H1 (cell line): ENCODE measurements around the gene C2CD4B. TPM values are rescaled to one million over a fixed set of nuclear protein-coding genes. Genes with fewer than 3 reads are reported as not detected.

Experiments used
- CEBPB ChIP-seq: IDR thresholded peaks from 2 replicates; pipeline ENCODE4 v1.6.1; 2012; ENCODE audit warnings: low read depth, low read length
- JUN ChIP-seq: IDR thresholded peaks from 2 replicates; pipeline ENCODE4 v1.6.1; 2011; ENCODE audit warnings: low read depth, mild to moderate bottlenecking, improper control_type of control experiment, low read length
- KDM5A ChIP-seq: fragments of 200-600 bp; IDR thresholded peaks from 2 replicates; pipeline ENCODE4 v1.7.1; 2012; ENCODE audit warnings: mild to moderate bottlenecking, low read length, inconsistent platforms, mixed read lengths
- POLR2A ChIP-seq, 2 experiments: IDR thresholded peaks; 1 replicate in 1 of 2; 2 replicates in 1 of 2; pipeline ENCODE4 v1.6.1; 2011; ENCODE audit warnings: low read depth in 2 of 2, low read length in 2 of 2, mild to moderate bottlenecking in 2 of 2; ENCODE audit errors: control extremely low read depth in 1 of 2
- polyA plus RNA-seq, 7 experiments: library from polyadenylated mRNA; depleted of rRNA in 3 of 7; stranded (reverse) in 5 of 7; unstranded in 2 of 7; fragments of >200 nt in 5 of 7; fragments of 200-250 nt in 2 of 7; gene quantifications; 1 replicate in 5 of 7; 2 replicates in 1 of 7; 4 replicates in 1 of 7; pipeline versions ENCODE4 v1.2.1 to v1.2.3, GENCODE V29; 2011 to 2013; ENCODE audit warnings: missing spikeins in 2 of 7, mixed read lengths in 2 of 7
- total RNA-seq: library from RNA; stranded (reverse); fragmentation: NEBNext Ultra II Directional; extraction: Animal tissue kit (Norgen Biotek cat#: 25700); gene quantifications from 2 replicates; pipeline ENCODE4 v1.2.1, GENCODE V29; 2021

The C2CD4B gene
- total and polyA plus RNA-seq, 2 of the 8 experiments (the other 6 are each of a cell fraction or from before 2014, with no cell fraction given): 0.12 to 0.73 TPM

DNA sequence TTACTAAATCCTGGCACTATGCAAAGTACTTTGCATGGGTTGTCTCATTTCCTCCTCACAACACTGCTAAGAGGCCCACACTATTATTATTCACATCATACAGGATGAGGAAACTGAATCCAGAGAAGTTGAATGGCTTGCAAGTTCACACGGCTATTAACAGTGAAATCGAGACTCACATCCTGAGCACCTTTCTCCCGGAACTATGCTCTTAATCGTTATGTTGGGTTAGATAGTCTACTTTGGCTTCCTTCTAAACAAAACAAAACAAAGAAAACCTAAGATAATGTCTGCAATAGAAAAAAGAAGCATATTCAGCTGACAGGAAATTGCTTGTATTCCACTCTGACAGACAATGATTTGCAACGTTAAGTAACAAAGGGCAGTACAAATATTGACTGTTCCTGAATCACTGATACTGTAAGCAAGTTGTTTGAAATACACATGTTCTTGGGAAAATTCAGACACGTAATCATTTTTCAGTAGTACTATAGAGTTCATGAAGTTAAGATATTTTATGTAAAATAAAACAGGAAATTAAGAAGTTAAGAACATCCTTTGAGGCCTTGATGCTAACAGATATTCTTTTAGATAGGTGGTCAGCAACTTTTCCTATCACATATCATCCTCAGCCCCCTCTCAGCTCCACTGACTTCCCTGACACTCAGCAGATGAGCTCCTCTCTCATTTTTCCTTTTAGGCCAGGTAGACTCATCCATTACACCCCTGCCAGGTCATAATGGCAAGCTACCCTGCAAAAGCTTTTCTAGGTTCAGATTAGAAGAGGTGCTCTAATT is 40.7 kb downstream of the C2CD4B start (continued):
- no peak for TF ChIP-seq JUN
- no peak for TF ChIP-seq POLR2A (IDR thresholded peaks at IDR 0.05; ENCODE audit: control extremely low read depth in 1 of 2, low read depth in 2 of 2, low read length in 2 of 2)
- TF ChIP-seq CEBPB: no peak
- TF ChIP-seq KDM5A: no peak
